Head of caudate nucleus (tissue), 42 donors: ENCODE results near the gene PTPRG.

ENCODE experiments used
- DNase-seq, 42 donors: peaks; one replicate each; pipeline versions ENCODE4 v3.0.0 to v3.0.0-alpha.2; 2020 to 2021; ENCODE audit warnings: mixed read lengths in 7 of 42
- intact Hi-C: fragments of 100-400 bp; cut with DNase I; formaldehyde crosslinking; loops from one replicate; pipeline ENCODE4 v1.15.0; 2022

The PTPRG gene

DNA sequence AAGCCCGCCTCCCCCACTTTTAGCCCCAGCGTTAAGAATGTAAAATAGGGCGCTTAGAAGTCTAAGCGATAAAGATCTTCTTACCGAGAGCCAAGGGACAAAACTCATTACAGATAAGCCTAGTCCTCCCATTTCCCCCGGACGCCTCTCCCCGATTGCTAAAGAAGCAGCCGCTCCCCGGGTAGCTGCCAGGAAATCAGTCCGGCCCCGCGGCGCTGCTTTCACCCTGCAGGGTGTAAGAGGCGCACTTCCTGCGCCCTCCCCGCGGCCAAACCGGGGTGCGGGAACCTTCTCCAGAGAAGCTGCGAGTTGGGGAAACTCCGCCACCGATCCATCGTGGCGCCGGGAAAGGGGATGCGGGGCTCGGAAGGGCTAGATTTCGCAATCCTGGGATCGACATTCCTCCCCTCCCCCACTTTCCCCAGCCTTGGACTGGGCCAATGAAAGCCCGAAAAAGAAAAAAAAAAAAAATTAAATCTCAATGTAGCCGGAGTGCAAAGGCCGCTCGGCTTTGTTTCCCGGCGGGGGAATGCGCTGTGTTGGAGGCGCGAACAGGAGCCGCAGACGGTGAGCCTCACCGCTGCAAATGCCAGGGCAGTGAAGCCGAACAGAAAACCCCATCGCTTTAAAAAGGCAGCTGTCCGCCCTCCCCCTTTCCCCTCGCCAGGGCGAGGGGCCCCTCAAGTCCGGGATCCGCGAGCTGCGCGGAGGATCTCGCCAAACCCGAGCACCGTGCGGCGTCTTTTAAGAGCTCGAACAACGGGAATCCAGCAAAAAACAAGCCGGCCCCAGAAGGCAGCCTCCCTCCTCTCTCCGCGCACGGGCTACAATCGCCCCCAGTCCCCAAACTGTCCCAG lies 626 bp upstream of the PTPRG start:
- DNase-seq: peak in 41 of 42 donors; percentile 37 to 86 (median 72)
- intact Hi-C loops: no loop called here

DNA sequence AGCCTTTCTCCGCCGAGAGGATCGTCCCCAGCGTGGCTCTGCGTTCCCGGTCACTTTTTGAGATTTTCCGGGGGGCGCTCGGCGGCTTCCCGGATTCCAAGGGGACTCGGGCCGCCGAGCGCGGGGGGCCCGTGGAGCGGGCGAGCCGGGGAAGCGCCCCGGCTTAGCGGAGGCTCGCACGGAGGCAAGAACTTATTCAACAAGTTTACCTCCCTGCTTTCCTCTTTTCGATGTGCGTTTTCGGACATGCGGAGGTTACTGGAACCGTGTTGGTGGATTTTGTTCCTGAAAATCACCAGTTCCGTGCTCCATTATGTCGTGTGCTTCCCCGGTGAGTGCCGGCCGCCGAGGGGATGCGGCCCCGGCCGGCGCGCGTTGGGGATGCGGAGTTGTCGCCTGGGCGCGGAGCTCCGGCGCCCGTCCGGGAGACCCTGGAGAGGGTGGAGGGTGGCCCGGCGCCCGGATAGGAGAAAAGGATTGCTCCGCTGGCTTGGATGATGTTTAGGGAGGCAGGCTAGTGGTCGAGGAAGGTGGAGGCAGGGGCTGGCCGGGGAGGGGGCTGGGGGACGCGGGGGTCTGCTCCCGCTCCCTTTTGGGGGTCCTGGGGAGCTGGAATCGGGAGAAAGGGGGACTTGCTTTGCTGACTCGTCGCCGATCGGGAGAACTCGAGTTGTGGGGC lies 810 bp downstream of the PTPRG start:
- intact Hi-C loops: no loop called here
- DNase-seq: peak in 29 of 42 donors; percentile 5 to 50 (median 23)

DNA sequence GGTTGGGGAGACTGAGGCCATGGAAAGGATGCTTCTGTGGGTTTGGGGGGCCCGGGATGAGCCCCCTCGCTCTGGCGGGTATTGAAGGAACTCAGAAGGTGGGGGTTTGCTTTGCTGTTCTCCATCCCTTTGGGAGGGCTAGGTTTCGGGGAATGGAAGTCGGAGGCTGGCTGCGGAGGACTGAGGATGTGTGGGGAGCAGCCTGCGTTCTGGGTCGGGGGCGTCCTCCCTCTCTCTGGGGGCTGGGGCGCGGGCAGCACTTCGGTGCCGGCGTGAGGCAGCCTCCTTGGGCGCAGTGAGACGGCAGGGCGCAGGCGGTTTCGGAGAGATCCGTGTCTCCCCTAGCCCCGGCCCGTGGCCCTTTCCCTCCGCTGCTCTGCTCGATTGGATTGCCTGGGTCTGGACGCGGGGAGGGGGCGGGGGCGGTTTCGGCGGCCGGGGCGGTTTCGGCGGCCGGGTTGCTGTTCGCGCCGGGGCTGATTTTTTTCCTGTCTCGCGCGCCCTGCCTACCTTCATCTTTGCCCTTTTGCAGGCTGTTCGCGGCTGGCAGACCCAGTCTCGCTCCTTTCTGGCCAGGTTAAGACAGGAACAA lies 1.4 kb downstream of the PTPRG start:
- intact Hi-C loops: no loop called here
- DNase-seq: peak in 35 of 42 donors; percentile 10 to 63 (median 38)

DNA sequence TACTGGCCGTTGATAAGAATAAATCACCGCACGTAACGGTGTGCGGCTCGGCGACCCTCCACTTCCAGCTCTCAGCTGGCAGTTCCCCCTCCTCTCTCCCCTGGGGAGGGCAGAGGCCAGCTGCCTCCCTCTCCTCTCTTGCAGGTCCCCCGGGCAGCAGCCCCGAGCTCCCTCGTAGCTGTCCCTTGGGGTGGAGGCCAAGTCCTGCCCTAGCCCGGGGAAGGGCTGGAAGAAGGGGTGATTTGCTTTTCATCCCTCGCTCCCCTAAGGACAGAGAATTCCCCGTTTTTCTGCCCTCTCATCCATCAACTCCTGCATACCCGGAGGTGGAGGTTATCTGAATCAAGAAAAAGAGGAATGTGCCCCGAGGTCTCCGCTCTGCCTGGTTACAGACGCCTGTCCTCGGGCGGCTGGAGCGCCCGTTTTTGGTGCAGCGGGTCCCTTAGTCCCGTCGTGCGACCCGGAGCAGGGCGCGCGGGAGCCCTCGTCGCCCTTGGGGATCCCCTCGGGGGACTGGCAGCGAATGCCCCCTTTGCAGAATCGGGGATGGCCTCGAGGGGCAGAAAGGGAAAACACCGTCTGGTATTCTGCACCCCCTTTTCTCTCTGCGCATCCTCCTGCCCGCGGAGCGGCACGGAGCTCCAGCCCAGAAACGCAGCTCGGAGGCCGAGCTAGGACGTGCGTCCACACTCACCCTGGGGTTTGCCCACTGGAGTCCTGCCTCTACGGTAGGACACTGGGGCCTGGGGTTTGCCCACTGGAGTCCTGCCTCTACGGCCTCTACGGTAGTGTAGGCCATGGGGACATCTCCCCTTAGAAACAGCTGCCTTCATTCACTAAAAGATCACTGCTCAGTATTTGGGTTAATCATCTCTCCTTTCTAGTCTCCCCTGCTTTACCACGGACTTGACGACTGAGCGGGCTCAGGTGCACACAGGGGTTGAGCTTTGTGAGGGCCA lies 2.2 kb downstream of the PTPRG start:
- intact Hi-C loops: no loop called here
- peak in 29 of 42 donors; percentile 5 to 47 (median 19) for DNase-seq

DNA sequence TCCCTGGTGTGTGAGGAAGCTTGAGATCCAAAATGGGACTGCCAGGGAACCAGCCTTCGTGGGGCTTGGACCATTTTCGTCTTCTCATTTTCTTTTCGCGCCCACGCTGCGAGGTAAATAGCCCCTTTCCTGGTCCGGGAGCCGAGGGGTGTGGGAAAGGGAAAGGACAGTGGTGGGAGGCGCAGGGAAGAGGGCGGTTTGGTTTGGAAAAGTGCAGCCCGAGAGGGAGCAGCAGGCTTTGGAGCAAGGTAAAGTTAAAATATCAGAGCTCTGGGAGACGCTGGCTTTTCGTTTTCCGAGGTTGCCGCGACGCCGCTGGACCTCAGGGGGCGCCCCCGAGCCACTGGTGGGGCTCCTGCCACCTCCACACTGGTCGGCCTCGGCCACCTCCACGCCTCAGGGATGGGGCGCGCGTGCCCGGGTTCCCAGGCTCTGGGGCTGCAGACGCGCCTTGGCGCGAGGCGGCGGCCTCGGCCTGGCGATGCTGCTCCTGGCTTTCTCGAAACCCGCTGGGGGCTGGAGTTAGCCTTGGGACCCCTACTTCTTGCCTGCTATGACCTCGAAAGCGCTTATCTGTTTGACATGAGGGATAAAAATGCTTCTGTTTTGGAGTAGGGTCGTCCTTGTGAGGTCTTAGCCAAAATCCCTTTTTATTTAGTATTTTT lies 3.2 kb downstream of the PTPRG start:
- DNase-seq: peak; percentile 55 to 90 (median 76)
- intact Hi-C loops: no loop called here

DNA sequence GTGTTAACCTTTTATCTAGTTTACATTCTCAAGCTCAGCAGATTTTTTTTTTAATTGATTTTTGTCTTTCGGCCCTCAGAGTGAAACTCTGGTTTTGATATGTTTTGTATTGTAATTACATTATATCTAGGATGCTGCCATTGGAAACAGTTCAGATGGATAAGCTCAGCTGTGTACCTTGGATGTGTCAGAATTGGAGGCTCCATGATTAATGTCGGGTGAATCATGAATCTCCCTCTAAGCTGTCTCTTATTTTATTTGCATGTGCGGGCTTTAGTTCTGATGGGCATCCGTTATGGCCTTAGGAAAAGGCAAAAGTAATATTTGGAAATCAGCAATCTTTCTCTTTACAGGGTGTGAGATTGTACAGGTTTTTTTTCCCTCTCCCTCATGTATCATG lies 4.2 kb downstream of the PTPRG start:
- intact Hi-C loops: no loop called here

DNA sequence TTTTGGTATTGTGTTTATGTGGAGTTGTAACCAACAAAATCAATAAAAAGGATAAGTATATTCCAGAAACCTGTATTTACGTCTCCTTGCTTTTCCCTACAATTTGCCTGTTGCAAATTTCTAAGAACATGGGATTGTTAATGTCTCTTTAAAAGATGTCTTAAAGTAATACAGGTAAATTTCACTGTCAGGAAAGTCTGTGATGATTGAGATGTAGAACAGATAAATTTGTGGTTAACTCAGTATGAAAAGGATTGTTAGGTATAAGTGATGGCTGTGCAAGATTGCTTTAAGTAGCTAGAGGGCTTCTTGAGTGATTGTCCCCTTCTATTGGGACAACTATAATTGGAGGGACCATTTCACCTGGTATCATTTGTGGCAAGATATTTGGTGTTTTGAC lies 6.8 kb downstream of the PTPRG start:
- DNase-seq: no peak
- intact Hi-C loops: no loop called here

More for the DNA sequence above, 4.2 kb downstream of the PTPRG start:
- DNase-seq: no peak

DNA sequence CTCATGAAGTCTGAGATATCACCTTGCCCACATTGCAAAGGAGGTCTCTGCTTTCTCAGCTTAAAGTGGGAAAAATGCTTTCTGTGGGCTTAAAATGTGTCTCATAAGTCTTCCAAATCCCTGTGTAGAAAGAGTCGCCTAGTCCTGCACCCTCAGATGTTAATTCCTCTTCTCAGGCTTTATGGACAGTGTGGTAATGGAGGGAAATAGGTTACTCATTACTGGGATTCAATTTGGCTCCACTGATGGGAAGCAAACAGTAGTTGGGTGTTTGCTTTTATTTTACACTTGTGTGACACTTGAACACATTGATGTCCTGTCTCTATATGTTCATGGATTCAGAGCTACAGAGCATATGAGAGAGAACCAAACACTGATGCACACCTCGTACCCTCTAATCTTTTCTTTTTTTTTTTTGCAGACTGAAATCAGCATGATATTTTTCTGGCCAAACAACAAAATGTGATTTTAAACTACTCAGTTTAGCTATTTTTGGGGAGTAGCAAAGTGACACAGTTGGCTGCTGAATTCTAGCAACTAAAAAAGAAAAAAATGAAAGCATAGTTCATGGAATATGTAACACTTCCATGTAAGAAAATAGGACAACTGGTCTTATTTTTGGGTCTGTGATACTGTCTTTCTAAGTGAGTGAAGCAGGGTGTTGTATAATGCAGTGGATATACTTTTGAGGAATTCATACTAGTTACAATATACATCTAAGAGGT lies 8.6 kb downstream of the PTPRG start:
- intact Hi-C loops: no loop called here
- DNase-seq: no peak

DNA sequence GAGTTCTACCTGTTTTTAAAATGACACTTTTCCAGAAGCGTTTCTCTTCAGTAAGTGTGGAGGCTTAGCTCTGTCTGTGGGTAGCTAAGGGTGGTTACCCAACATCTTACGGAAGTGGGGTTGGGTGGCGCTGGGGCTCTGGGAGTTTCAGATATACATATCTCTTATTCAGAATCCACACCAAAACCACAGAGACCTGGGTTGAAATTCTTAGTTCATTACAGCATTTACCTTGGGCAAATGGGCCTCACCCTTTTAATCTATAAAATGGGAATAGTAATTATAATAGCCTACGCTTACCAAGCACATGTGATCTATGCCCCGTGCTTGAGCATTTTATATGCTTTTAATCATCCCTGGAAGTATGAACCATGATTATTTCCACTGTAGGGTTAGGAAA lies 9.4 kb downstream of the PTPRG start:
- intact Hi-C loops: no loop called here
- DNase-seq: no peak

DNA sequence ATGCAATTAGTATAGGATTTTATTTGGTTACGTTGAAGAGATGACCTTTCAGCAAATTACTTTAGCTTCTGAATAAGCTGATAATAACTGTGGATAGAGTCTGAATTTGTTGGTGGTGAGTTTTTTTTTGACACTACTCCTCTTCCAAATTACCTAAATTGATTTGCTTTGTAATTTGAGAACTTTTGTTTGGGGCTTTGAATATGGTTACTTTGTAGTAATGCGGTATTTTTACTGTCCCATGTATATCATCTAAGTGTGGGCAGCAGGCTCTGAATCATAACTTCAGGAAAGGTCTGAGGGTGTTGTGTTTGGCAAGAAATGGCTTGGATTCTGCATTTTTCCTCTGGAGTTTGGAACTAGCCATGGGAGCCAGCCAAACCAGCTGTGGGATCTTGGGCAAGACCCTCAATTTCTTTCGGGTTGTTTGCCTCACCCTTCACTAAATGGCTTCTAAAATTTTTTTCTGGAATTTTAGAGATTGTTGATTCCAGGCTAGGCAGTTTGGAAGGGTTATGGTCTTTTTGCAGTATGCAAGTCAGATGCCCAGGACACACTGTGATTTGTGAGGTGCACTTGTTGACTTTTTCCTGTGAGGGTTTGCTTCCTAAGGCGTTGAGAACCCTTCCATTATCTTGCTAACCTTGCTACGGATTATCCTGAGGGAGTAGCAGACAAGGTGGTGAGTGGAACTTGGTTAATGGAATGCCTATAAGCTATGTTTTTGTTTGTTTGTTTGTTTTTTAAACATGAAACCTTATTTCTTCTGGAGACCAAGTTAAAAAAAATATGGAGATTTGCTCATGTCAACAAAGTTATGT lies 10.4 kb downstream of the PTPRG start:
- DNase-seq: no peak
- intact Hi-C loops: no loop called here

DNA sequence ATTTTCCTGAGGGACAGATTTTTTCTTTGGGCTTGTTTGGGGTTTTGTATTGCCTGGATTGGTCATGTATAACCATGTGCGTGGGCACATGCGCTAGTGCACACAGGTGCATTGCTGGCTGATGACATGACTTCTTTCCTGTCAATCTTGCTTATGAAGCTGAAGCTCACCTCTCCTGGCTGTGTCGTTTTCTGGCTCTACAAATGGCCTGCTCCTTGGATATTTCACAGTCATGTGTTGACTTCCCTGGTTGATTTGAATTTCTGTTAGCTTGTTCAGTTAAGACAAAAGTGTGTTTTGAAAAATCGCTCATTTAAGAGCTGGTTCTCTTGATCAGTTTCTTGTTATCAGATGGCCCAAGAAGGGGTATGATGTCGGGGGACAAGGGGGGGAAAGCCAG lies 11.5 kb downstream of the PTPRG start:
- intact Hi-C loops: no loop called here
- DNase-seq: no peak

DNA sequence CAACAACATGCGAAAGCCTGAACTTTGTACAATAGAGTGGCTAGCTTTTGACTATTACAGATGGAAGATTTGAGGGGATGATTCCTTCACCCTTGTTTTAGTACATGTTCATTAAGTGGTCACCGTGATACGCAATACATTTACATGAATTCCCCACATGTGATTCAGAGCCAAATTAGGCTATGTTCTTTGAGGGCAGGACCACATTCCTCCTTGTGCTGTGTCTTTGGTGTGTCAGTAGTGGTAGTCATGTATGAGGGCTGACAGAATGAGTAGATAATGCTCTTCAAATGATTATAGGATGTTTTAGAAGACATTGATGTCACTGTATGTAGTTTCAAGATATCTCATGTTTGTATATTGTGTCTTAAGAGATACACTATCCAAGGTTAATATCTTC lies 12.1 kb downstream of the PTPRG start:
- DNase-seq: no peak
- intact Hi-C loops: no loop called here

DNA sequence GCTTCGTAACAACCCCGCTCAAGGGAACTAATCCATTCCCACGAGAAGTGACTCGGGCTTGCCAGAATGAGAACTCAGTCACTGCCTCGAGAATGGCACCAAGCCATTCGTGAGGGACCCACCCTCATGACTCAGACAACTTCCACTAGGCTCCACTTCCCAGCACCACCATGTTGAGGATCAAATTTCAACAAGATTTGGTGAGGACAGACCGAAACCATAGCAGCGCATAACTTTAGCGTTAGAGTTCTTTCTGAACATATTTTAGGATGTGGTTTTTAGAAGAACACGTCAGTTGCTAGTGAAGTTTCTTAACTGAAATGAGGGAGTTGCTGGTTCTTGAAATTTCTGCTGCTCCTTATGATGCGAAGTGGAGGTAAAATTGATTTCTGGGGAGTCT lies 13.5 kb downstream of the PTPRG start:
- no peak for DNase-seq
- intact Hi-C loops: no loop called here

DNA sequence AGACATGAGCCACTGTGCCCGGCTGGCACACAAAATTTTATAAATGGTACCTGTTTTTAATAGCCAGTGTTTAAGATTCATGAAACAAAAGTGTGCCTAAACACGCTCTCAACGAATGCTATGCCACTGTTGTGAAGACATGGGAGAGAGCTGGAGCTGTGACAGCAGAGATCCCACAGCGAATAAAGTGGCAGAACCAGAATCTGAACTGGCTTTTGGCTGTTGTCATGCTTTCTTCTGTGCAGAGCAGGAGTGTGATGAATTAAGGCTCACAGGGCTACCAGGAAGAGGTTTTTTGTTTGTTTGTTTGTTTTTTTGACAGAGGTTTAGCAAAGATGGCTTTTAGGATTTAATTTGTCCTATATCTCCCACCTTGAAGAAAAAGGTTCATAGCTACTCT lies 14.5 kb downstream of the PTPRG start:
- intact Hi-C loops: no loop called here

DNA sequence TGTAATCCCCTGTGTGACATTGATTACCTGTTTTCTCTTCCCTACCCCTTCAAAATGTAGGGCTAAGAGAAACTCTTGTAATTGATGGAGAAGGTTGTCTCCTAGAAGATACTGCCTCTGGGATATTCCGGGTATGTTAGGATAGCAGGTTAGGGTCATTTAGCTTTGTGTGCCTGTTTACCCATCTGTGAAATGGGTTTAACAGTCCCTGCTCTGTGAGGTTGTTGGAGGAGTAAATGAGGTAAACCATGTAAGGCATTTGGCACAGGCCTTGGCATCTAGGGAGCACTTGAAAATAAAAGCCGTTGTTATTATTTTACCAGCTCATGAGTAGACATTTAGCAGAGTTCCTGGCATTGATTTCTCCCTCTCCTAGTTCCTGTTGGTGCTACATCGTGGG lies 16.4 kb downstream of the PTPRG start:
- intact Hi-C loops: no loop called here
- DNase-seq: no peak

More for the DNA sequence above, 14.5 kb downstream of the PTPRG start:
- peak in 1 of 42 donors; percentile 25 for DNase-seq

DNA sequence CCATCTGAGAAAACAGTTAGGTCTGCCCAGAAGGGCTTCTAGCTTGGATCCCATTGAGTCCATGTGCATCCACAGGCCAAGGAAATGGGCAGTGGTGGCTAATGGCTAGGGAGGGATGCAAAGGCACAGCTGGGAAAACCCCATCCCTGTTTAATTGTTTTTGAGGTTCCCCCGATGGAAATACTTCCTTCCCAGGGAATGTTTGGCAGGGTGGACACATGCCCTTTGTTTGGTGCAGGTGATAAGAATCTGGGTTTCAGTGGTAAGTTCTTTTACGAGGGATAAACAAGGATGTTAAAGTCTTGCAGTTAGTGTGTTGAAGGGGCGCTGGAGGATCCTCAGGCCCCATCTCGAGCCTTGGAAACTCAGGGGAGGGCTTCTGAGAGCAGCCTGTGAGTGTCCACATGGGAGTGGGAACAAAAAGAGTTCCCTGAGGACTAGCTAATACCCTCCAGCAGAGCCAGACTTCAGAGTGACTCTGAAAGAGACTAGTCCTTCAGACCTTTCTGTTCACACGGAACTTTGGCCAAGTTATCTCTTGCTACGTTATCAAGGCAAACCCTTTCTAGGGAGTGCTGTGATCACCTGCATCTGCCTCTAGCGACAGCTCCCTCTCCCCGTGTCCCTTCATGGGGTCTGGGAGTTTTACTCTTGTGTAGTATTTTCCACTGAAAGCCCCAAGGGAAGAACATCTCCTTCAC lies 17.4 kb downstream of the PTPRG start:
- intact Hi-C loops: no loop called here
- DNase-seq: peak in 1 of 42 donors; percentile 28
